ENCODE results near the gene DCBLD2. TPM values are rescaled to one million over a fixed set of nuclear protein-coding genes. Genes with fewer than 3 reads are reported as not detected.

DCBLD2 gene
- total RNA-seq, 1 experiment from 2014 or later, result 70.2 TPM

GRCh38 chr3:98786364-98787006 lies 115.0 kb downstream of the DCBLD2 start:
- no peaks in the 10 kb centered on the region for H3K27me3 ChIP-seq (replicated peaks)
- H3K9me3 ChIP-seq (replicated peaks), result no peaks in the 10 kb centered on the region
- no peak overlapping the region for H3K27ac ChIP-seq
- no peaks in the 10 kb centered on the region for H3K36me3 ChIP-seq
- no peak for DNase-seq (ENCODE audit: low read depth in 1 of 2, low spot score in 2 of 2)
- no peaks in the 10 kb centered on the region for H3K4me1 ChIP-seq (replicated peaks)
- no peak overlapping the region for H3K4me3 ChIP-seq

- no peaks in the 10 kb centered on the region; the same call in 1 of the 2 replicates for H3K4me1 ChIP-seq (replicated peaks)
- H3K27ac ChIP-seq, result no peak overlapping the region
- no peaks in the 10 kb centered on the region for H3K27me3 ChIP-seq (replicated peaks)
- H3K9me3 ChIP-seq (replicated peaks), result no peaks in the 10 kb centered on the region
- DNase-seq (ENCODE audit: low read depth in 1 of 2, low spot score in 2 of 2), result no peak
- H3K36me3 ChIP-seq, result no peaks in the 10 kb centered on the region
- H3K4me3 ChIP-seq, result no peak overlapping the region
Observed at GRCh38 chr3:98784666-98785600, 116.6 kb downstream of the DCBLD2 start.

- no peaks in the 10 kb centered on the region for H3K9me3 ChIP-seq (replicated peaks)
- H3K4me3 ChIP-seq, result no peak overlapping the region
- no peaks in the 10 kb centered on the region for H3K36me3 ChIP-seq
- DNase-seq (ENCODE audit: low read depth in 1 of 2, low spot score in 2 of 2), result no peak
- no peaks in the 10 kb centered on the region; the same call in 1 of the 2 replicates for H3K4me1 ChIP-seq (replicated peaks)
- no peaks in the 10 kb centered on the region for H3K27me3 ChIP-seq (replicated peaks)
- H3K27ac ChIP-seq, result no peak overlapping the region
Observed at GRCh38 chr3:98784042-98784441, 117.5 kb downstream of the DCBLD2 start.

- no peaks in the 10 kb centered on the region for H3K9me3 ChIP-seq (replicated peaks)
- H3K27ac ChIP-seq, result no peak overlapping the region
- H3K4me3 ChIP-seq, result no peak overlapping the region
- no peaks in the 10 kb centered on the region for H3K36me3 ChIP-seq
- DNase-seq (ENCODE audit: low read depth in 1 of 2, low spot score in 2 of 2), result no peak
- H3K27me3 ChIP-seq (replicated peaks), result no peaks in the 10 kb centered on the region
- no peaks in the 10 kb centered on the region; the same call in 1 of the 2 replicates for H3K4me1 ChIP-seq (replicated peaks)
Observed at GRCh38 chr3:98782824-98783500, 118.5 kb downstream of the DCBLD2 start.

DNA sequence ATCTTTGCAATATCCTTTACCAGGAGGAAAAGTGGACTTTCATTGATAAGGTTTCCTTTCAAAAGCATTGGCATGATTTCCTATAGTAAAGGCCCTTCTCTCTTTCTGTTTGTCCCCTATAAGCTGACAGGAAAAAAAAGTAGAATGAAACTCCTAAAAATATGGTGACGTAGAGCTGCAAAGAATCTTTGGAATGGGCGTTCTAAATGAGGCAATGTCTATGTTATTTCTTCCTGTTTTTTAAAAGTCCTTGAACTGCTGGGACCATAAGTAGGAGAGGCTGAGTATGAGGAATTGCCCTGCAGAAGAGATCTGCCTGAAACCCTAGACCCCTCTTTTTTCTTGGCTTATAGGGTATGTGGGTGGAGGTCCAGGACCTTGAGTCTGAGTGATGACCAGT lies 121.2 kb downstream of the DCBLD2 start:
- Histone ChIP-seq H3K9me3 (replicated peaks) (no peaks in the 10 kb centered on the region), H3K4me3 (no peak overlapping the region), H3K27ac (no peak overlapping the region), H3K27me3 (replicated peaks) (no peaks in the 10 kb centered on the region), H3K36me3 (no peaks in the 10 kb centered on the region), H3K4me1 (replicated peaks) (no peaks in the 10 kb centered on the region; the same call in 1 of the 2 replicates)
- no peak for DNase-seq (ENCODE audit: low read depth in 1 of 2, low spot score in 2 of 2)

DNA sequence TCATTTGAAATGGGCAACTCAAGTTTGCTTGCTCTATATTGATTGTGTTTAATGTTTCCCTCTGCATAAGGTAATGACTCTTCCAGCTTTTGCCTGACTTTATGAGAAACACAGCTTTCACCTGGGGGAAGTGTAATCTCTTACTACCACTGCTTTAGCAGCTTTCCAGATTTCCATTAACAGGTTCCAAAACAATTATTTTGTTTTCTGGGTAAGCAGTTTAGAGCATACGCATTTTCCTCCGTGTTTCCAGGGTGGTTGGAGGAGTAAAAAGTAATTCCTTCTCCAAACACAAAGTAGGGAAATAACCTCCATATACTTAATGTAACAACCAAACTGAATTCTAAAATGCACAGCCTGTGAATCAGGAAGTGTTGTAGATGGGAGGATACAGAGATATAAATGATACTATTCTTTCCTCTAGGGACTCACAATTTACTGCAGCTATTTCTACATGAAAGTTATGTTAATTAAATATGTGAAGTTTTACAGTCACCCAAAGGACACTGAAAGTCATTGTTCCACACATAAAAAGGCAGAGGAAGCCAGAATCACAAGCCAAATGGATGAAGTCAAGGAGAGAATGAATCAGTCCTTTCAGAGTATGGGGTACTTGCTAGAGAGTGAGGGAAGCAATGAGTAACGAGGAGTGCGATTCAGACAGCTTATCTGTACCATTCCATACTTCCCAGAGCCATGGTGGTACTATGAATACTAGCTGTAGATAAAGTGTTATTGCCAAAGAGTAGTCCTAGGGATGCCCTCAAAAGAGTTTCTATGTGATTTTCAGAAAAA lies 121.8 kb downstream of the DCBLD2 start:
- Histone ChIP-seq H3K27ac (no peak overlapping the region), H3K4me3 (no peak overlapping the region), H3K9me3 (replicated peaks) (no peaks in the 10 kb centered on the region), H3K36me3 (no peaks in the 10 kb centered on the region), H3K27me3 (replicated peaks) (no peaks in the 10 kb centered on the region), H3K4me1 (replicated peaks) (no peaks in the 10 kb centered on the region; the same call in 1 of the 2 replicates)
- DNase-seq (ENCODE audit: low read depth in 1 of 2, low spot score in 2 of 2), result no peak

DNA sequence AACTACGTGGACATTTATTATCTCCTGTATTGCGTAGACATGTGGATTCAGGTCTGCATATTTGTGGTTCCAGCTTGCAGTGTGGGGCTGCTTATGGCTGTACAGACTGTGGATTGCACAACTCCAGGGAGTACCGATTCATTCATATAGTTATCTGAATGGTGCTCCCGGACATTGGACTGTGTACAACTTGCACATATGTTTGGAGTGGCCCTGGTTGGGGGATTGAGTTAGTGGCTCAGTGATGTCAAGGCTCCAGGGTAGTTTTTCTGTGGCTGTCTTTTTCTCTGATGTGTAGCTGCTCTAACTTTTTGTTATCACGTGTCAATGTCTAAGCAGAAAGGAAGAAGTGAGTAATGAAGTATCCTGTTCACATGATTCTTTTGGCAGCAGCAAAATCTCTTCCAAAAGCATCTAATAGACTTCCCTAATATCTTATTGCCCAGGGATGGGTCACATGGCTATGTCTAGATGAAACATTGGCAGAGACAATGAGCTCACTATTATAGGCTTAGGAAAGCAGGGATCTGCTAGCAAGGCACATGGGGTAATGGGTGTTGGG lies 122.6 kb downstream of the DCBLD2 start:
- no peak overlapping the region for H3K27ac ChIP-seq
- no peaks in the 10 kb centered on the region for H3K9me3 ChIP-seq (replicated peaks)
- H3K4me1 ChIP-seq (replicated peaks), result no peaks in the 10 kb centered on the region; the same call in 1 of the 2 replicates
- no peak overlapping the region for H3K4me3 ChIP-seq
- DNase-seq (ENCODE audit: low read depth in 1 of 2, low spot score in 2 of 2), result no peak
- H3K36me3 ChIP-seq, result no peaks in the 10 kb centered on the region
- H3K27me3 ChIP-seq (replicated peaks), result no peaks in the 10 kb centered on the region

DNA sequence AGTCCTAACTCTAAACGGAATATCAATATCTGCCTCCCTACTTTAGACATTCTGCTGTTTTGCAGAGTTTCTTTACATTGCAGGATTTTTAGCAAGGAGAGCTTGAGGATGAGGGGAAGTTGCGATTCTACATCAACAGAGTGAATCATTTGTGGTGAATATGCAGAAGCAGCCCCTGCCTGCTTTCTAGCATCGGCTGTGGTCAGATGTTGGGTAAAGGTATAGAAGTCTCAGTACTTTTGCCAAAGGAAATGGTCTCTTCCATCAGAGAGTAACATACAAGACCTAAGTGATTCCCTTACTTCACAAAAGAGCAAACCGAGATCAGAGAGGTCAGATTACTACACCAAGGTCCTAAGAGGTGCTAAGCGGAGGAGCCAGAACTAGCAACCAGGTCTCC lies 123.1 kb downstream of the DCBLD2 start:
- H3K27ac ChIP-seq, result no peak overlapping the region
- DNase-seq (ENCODE audit: low read depth in 1 of 2, low spot score in 2 of 2), result no peak

DNA sequence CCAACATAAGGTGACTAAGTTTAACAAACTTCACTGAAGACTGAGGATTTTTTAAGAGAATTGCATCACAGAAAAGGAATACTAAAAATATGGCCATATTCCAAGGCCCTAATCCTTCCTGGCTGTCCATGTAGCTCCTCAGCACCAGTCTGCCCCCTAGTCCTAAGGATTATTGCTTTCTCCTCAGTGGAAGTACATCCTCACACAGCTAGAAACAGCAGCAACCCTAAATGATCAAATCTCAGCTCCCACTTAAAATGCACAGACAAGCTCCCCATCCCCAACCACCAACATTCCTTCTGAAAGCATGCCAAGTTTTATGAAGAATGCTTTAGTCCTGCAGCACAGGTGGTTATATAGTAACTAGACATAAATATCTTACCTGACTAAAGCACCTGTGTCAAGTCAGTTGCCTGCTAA lies 123.7 kb downstream of the DCBLD2 start:
- no peaks in the 10 kb centered on the region for H3K36me3 ChIP-seq

More for the DNA sequence above, 123.1 kb downstream of the DCBLD2 start:
- H3K4me3 ChIP-seq, result no peak overlapping the region
- no peaks in the 10 kb centered on the region; the same call in 1 of the 2 replicates for H3K4me1 ChIP-seq (replicated peaks)
- no peaks in the 10 kb centered on the region for H3K36me3 ChIP-seq
- H3K9me3 ChIP-seq (replicated peaks), result no peaks in the 10 kb centered on the region
- H3K27me3 ChIP-seq (replicated peaks), result no peaks in the 10 kb centered on the region

GRCh38 chr3:98777286-98777685 lies 124.2 kb downstream of the DCBLD2 start:
- H3K4me3 ChIP-seq, result no peak overlapping the region
- H3K27ac ChIP-seq, result no peak overlapping the region
- no peak for DNase-seq (ENCODE audit: low read depth in 1 of 2, low spot score in 2 of 2)
- no peaks in the 10 kb centered on the region for H3K36me3 ChIP-seq
- H3K27me3 ChIP-seq (replicated peaks), result peaks cover 2% of the 10 kb centered on the region; the same call in 1 of the 2 replicates
- H3K4me1 ChIP-seq (replicated peaks), result no peaks in the 10 kb centered on the region; the same call in 1 of the 2 replicates
- H3K9me3 ChIP-seq (replicated peaks), result no peaks in the 10 kb centered on the region

More for the DNA sequence above, 123.7 kb downstream of the DCBLD2 start:
- Histone ChIP-seq H3K27ac (no peak overlapping the region), H3K9me3 (replicated peaks) (no peaks in the 10 kb centered on the region), H3K27me3 (replicated peaks) (no peaks in the 10 kb centered on the region), H3K4me1 (replicated peaks) (no peaks in the 10 kb centered on the region; the same call in 1 of the 2 replicates), H3K4me3 (no peak overlapping the region)
- DNase-seq (ENCODE audit: low read depth in 1 of 2, low spot score in 2 of 2), result no peak

DNA sequence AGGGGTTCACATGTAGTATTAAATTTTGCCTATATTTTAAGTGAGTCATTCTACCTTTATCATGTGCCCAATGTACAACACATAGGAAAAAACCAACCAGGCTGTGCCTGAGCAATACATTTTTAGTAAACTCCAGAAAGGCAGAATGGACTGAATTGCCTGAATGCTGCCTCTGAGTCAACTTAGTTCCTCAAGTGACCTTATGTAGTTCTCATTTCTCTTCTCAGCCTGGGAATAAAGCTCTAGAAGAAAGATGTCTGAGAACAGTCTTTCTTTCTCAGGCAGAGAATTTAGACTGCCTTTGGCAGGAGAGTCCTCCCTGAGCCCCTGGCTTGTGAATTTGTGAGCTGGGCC lies 125.4 kb downstream of the DCBLD2 start:
- Histone ChIP-seq H3K9me3 (replicated peaks) (no peaks in the 10 kb centered on the region), H3K36me3 (no peaks in the 10 kb centered on the region), H3K4me3 (no peak overlapping the region), H3K27me3 (replicated peaks) (peaks cover 6% of the 10 kb centered on the region), H3K27ac (no peak overlapping the region), H3K4me1 (replicated peaks) (no peaks in the 10 kb centered on the region; the same call in 1 of the 2 replicates)
- DNase-seq (ENCODE audit: low read depth in 1 of 2, low spot score in 2 of 2), result no peak

DNA sequence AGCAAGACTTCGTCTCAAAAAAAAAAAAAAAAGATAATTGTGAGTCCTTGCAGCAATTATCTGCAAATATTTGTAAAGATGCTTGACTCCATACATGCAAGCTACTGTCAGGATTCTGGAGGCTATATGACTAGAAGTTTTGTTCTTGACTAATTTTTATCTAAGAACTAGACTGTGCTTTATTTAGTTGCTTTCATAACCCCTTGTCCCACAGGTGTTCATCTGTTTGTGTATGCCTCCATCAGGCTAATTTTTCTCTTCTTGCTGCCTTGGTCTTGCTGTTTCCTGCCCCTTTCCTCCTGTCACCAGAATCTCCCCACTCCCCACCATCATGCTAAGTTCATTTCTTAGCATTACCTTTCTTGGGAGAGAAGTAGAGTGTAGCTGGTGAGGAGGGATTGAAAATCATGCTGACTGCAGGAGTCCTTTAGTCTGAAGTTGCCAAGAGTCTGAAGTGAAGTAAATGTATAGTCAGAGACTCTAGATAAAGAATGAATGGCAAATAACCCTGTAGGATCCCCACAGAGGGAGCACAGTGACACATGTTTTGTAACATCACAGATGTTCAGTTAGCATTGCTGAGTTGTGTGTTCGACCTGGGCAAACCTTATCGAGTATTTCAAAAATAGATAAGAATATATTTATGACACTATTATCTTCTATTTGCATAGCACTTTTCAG lies 125.9 kb downstream of the DCBLD2 start:
- Histone ChIP-seq H3K27me3 (replicated peaks) (peaks cover 6% of the 10 kb centered on the region), H3K27ac (no peak overlapping the region), H3K4me3 (no peak overlapping the region), H3K9me3 (replicated peaks) (no peaks in the 10 kb centered on the region), H3K4me1 (replicated peaks) (no peaks in the 10 kb centered on the region; the same call in 1 of the 2 replicates), H3K36me3 (no peaks in the 10 kb centered on the region)
- no peak for DNase-seq (ENCODE audit: low read depth in 1 of 2, low spot score in 2 of 2)

Measured in SJSA1 (cell line).